Stimulated activated CD8-positive, alpha-beta memory T cell treated with anti-CD3 and anti-CD28 coated beads, Interleukin-4, amount 100 ng/mL, for 24 hours (primary cell): ENCODE data around the gene CYS1.

Source experiments
- DNase-seq: peaks from one replicate; pipeline ENCODE4 v3.0.0-alpha.2; 2020; ENCODE audit warnings: low read depth

CYS1 gene

GRCh38 chr2:10071595-10071994 lies 8.6 kb downstream of the CYS1 start:
- no peak for DNase-seq

- no peak for DNase-seq
Measured at GRCh38 chr2:10071176-10071575, 9.0 kb downstream of the CYS1 start.

GRCh38 chr2:10067881-10068280 lies 12.3 kb downstream of the CYS1 start:
- DNase-seq: no peak

DNA sequence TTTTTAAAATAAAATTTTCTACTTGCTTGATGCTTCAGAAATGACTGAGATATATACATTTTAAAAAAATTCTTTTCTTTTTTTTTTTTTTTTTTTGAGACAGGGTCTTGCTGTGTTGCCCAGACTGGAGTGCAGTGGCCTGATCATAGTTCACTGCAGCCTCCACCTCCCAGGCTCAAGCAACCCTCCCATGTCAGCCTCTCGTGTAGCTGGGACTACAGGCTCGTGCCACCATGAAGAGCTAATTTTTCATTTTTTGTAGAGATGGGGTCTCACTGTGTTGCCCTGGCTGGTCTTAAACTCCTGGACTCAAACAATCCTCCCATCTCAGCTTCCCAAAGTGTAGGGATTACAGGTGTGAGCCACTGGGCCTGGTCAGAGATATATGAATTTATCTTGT lies 12.9 kb downstream of the CYS1 start:
- DNase-seq: no peak

DNA sequence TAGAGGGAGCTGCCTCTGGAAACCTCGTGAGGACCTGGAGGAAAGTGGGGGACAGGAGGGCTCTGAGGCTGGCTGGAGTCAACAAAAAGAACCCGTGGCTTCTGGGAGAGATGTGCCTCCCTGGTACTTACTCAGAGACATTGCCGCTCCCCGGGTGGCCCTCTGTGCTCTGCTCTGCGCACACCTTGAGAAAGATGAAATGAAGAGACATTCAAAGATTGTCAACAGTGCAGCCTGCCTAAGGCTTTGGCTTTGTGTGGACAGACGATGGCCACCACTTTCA lies 14.5 kb downstream of the CYS1 start:
- no peak for DNase-seq

DNA sequence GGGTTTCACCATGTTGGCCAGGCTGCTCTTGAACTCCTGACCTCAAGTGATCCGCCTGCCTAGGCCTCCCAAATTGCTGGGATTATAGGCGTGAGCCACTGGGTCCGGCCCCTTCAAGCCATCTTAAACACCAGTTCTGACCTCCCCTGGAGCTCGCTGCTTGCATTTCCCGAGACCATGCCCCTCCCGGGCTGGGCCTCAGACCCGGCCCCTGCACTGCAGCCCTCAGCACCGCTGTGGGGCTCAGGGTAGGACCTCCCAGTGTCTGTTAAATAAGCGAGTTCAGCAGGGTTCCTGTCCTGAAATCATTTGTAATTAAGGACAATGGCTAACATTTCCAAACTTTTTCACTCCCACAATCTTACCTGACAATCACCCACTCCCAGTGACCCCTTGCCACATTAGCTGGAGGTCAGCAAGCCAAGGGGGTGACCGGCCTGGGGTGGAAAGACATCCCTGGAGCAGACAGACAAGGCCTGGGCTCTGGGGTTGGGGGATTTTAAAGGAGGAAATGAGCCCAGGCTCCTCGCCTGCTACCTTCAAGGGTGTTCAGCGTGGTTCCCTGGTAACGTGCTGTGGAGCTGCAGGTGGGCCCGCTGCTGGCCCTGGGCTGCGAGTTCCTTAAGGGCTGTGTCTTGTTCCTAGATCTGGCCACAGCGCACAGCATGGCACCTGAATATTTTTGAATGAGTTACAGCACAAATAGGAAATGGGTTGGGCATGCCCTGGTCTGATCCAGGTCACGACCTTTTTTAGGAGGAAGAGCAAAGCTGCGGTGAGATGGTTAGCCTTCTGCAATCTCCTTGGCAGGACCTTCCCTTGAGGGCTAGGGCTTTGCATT lies 15.1 kb downstream of the CYS1 start:
- DNase-seq: no peak

GRCh38 chr2:10063566-10063965 lies 16.6 kb downstream of the CYS1 start:
- no peak for DNase-seq

GRCh38 chr2:10062931-10063365 lies 17.3 kb downstream of the CYS1 start:
- no peak for DNase-seq

DNA sequence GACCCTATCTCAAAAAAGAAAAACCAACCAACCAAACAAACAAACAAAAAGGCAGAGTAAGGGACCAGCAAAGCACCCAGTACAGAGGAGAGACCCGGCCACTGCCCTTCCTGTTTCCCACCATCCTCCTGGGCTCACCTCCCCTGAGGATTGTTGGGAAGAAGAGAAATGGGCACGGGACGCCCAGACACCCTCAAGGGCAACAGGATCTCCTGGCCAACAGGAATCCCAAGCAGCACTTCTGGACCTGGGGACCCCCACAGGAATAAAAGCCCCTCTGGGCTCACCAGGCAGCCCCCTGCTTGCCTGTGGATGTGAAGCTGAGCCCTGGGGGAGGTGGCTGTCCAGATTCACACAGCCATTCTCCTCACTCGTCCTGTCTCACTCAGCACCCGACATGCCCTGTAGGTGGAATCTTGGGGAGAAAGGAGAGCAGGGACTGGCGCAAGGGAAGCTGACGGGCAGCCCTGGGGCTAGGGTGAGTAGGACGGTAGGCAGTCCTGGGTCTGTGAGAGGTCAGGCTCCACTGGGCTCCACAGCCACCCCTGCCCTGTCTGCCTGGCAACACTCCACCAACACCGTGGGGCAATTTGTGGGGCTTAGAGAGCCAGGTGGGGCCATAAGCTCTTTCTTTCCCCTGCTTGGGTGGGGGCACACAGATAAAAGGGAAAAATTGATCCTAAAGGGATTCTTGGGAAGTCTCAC lies 18.8 kb downstream of the CYS1 start:
- no peak for DNase-seq

- no peak for DNase-seq
Measured at GRCh38 chr2:10059552-10060335, 20.5 kb downstream of the CYS1 start.

GRCh38 chr2:10059016-10059351 lies 21.2 kb downstream of the CYS1 start:
- DNase-seq: no peak

GRCh38 chr2:10058251-10059015 lies 21.8 kb downstream of the CYS1 start:
- no peak for DNase-seq

DNA sequence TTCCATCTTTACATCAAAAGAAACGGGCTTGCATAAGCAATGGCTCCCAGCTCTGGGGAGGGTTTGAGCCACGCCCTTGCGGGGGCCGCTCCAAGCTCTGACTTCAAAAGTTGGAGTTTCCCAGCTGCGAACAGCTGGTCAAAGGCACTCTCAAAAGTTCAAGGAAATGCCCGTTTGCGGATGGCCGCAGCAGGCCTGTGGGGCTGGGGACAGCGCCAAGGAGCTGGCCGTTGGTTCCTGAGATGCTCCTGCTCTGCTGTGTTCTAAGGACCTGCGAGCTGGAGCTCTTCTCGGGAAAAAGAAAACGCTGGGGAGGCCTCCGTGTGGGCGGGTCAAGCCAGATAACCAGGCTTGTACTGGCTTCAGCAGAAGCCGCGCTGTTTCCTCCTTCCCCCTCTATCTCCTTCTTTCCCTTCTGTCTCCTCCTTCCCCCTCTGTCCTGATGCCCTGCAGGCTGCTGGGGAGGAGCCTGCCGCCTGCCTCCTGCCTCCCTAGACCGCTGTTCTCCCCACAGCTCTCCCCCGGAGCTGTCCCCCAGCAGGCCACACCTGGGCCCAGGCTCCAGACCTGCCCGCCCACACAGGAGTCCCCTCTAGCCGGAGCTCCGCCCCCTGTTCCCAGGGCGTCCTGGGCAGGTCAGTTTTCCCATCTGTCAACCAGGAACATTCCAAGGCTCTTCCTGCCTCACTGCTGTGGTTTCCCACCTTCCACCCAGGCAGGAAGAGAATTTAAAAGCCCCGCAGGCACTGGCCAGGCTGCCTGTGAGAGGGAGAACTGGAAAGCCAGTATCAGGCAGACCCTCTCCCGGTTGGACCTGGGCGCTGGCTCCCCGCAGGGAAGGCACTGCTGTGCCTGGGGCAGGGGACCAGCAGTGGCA lies 22.7 kb downstream of the CYS1 start:
- DNase-seq: no peak

- DNase-seq: no peak
Measured at GRCh38 chr2:10056439-10056838, 23.8 kb downstream of the CYS1 start.

- DNase-seq: no peak
Measured at GRCh38 chr2:10054976-10055375, 25.2 kb downstream of the CYS1 start.

- DNase-seq: no peak
Measured at GRCh38 chr2:10054424-10054823, 25.8 kb downstream of the CYS1 start.

DNA sequence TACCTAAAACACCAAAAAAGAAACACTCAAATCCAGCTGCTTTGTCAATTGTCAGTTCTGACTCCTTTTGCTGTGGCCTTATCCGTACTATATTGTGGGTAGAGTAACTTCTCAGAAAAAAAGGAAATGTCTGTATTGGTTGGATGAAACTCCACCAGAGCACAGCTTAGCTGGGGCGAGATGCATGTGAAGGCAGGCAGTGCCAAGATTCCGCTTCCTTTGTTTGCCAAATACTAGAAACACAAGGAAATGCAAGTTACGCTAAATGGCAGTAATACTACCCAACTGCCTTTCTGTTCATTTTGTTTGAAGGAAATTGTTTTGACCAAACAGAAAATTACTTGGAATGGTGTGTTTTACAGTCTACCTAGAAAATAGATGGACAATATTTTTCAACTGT lies 26.9 kb downstream of the CYS1 start:
- DNase-seq: no peak

GRCh38 chr2:10052216-10052615 lies 28.0 kb downstream of the CYS1 start:
- DNase-seq: no peak

DNA sequence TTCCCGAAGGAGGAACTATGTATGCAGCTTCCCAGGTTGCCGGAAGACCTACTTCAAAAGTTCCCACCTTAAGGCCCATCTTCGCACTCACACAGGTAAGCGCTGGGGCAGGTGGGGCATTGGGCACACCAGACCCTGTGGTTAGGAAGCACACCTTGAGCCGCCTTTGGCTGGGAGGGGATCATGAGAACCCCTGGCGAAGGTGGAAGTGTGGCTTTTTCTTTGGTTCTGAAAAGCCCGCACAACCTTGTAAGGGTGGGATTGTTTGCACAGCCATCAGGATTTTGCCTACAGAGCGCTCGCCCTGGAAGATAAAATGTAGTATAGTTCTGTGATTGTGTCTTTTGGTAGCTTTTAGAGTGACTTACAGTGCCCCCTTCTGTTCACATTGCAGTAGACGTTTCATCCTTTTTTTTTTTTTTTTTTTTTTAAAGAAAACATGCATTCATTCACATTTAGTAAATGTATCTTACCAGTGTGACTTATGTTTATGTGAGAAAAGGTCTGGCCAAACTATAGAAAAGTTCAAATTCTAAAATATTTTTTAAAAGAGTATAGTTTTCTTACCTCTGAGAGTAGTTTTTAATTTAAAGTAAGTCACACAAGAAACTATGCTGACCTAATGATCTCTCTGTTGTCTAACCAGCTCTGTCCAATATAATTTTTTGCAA lies 31.6 kb downstream of the CYS1 start:
- DNase-seq: no peak

- DNase-seq: no peak
Measured at GRCh38 chr2:10047616-10048500, 32.4 kb downstream of the CYS1 start.
